WTC11 (cell line): Measurements from ENCODE around the gene ALCAM. TPM values are rescaled to one million over a fixed set of nuclear protein-coding genes. Genes with fewer than 3 reads are reported as not detected.

Source experiments
- ATAC-seq: fragments of 200-7000 bp; cut with Tn5 transposase; 2 replicates; pipeline ENCODE4 v1.10.0; 2021; ENCODE audit warnings: mild to moderate bottlenecking, moderate library complexity
- CTCF ChIA-PET: fragments of 300-600 bp; sonication (Branson Sonifier 250); formaldehyde crosslinking; loops from one replicate; lab custom pipeline; 2021; ENCODE audit warnings: antibody characterized with exemption; lab: Charles Lee
- POLR2A ChIA-PET: fragments of 350-600 bp; sonication (Branson Sonifier 250); formaldehyde crosslinking; loops from one replicate; lab custom pipeline; 2021; ENCODE audit warnings: antibody characterized with exemption; lab: Charles Lee
- DNase-seq: peaks from one replicate; pipeline ENCODE4 v3.0.0; 2021; ENCODE audit warnings: low spot score
- H3K27ac Mint-ChIP-seq: 2 replicates; pipeline ENCODE4 v1.8.0; 2021; ENCODE audit warnings: mixed read lengths
- H3K27me3 Mint-ChIP-seq: 2 replicates; pipeline ENCODE4 v1.8.0; 2021; ENCODE audit warnings: low read depth, mild to moderate bottlenecking, moderate library complexity, mixed read lengths
- H3K36me3 Mint-ChIP-seq: 2 replicates; pipeline ENCODE4 v1.8.0; 2021; ENCODE audit warnings: mixed read lengths
- H3K4me1 Mint-ChIP-seq: 2 replicates; pipeline ENCODE4 v1.8.0; 2022; ENCODE audit warnings: mixed read lengths
- H3K4me3 Mint-ChIP-seq: 2 replicates; pipeline ENCODE4 v1.8.0; 2021; ENCODE audit warnings: mild to moderate bottlenecking, moderate library complexity, mixed read lengths
- H3K9me3 Mint-ChIP-seq: 2 replicates; pipeline ENCODE4 v1.8.0; 2021; ENCODE audit warnings: mixed read lengths
- CREM ChIP-seq: sonication (generic); formaldehyde crosslinking; IDR thresholded peaks from 2 replicates; pipeline ENCODE4 v1.8.1; 2022; ENCODE audit warnings: mild to moderate bottlenecking, missing genetic modification reagents, moderate library complexity
- FOXJ3 ChIP-seq: sonication (generic); formaldehyde crosslinking; IDR thresholded peaks from 2 replicates; pipeline ENCODE4 v1.9.0; 2021; ENCODE audit warnings: missing genetic modification reagents, mild to moderate bottlenecking, borderline replicate concordance
- FOXK1 ChIP-seq: sonication (generic); formaldehyde crosslinking; IDR thresholded peaks from 2 replicates; pipeline ENCODE4 v1.8.0; 2022; ENCODE audit warnings: mild to moderate bottlenecking, moderate library complexity, missing genetic modification reagents
- FOXP1 ChIP-seq: sonication (generic); formaldehyde crosslinking; IDR thresholded peaks from 2 replicates; pipeline ENCODE4 v1.8.0; 2022; ENCODE audit warnings: missing genetic modification reagents, mild to moderate bottlenecking, moderate library complexity, borderline replicate concordance
- GRHL2 ChIP-seq: fragments of 250-450 bp; sonication (Bioruptor Pico); IDR thresholded peaks from 2 replicates; pipeline ENCODE4 v1.8.0; 2022; ENCODE audit warnings: mild to moderate bottlenecking, moderate library complexity; ENCODE audit not compliant: insufficient replicate concordance, severe bottlenecking
- NR1H2 ChIP-seq: sonication (generic); formaldehyde crosslinking; IDR thresholded peaks from 2 replicates; pipeline ENCODE4 v1.9.0; 2021; ENCODE audit warnings: mild to moderate bottlenecking, moderate library complexity, missing genetic modification reagents
- PRRX2 ChIP-seq: fragments of 250-450 bp; sonication (Bioruptor Pico); IDR thresholded peaks from 2 replicates; pipeline ENCODE4 v1.8.0; 2021; ENCODE audit warnings: mild to moderate bottlenecking
- SMAD4 ChIP-seq: sonication (generic); formaldehyde crosslinking; IDR thresholded peaks from 2 replicates; pipeline ENCODE4 v1.8.0; 2022; ENCODE audit warnings: mild to moderate bottlenecking, missing genetic modification reagents
- ZNF219 ChIP-seq: sonication (generic); formaldehyde crosslinking; IDR thresholded peaks from 2 replicates; pipeline ENCODE4 v1.8.0; 2023; ENCODE audit warnings: missing genetic modification reagents, mild to moderate bottlenecking, borderline replicate concordance
- ZNF263 ChIP-seq: sonication (generic); formaldehyde crosslinking; IDR thresholded peaks from 2 replicates; pipeline ENCODE4 v1.8.1; 2022; ENCODE audit warnings: low read depth, mild to moderate bottlenecking, moderate library complexity, missing genetic modification reagents
- ZNF317 ChIP-seq: sonication (generic); formaldehyde crosslinking; IDR thresholded peaks from 2 replicates; pipeline ENCODE4 v1.8.1; 2023; ENCODE audit warnings: low read depth, mild to moderate bottlenecking, moderate library complexity, missing genetic modification reagents, borderline replicate concordance
- ZNF423 ChIP-seq: fragments of 250-450 bp; sonication (Bioruptor Pico); IDR thresholded peaks from 2 replicates; pipeline ENCODE4 v2.1.2; 2022; ENCODE audit warnings: mild to moderate bottlenecking, moderate library complexity
- total RNA-seq: library from RNA; stranded (reverse); gene quantifications from 3 replicates; pipeline ENCODE4 v1.2.3, GENCODE V29; 2021
- TF ChIP-seq, protein P1 (sequence below): fragments of 250-450 bp; sonication (Bioruptor Pico); IDR thresholded peaks from 2 replicates; pipeline ENCODE4 v1.9.0; 2021; ENCODE audit warnings: mild to moderate bottlenecking, borderline replicate concordance
- TF ChIP-seq, protein P2 (sequence below): fragments of 250-450 bp; sonication (Bioruptor Pico); IDR thresholded peaks from 2 replicates; pipeline ENCODE4 v1.9.0; 2021; ENCODE audit warnings: mild to moderate bottlenecking
- TF ChIP-seq, protein P3 (sequence below): sonication (generic); formaldehyde crosslinking; IDR thresholded peaks from 2 replicates; pipeline ENCODE4 v1.8.0; 2023; ENCODE audit warnings: mild to moderate bottlenecking, missing genetic modification reagents
- TF ChIP-seq, protein P4 (sequence below): fragments of 250-450 bp; sonication (Bioruptor Pico); IDR thresholded peaks from 2 replicates; pipeline ENCODE4 v1.9.0; 2021; ENCODE audit warnings: mild to moderate bottlenecking
- TF ChIP-seq, protein P5 (sequence below): sonication (generic); formaldehyde crosslinking; conservative IDR thresholded peaks from 2 replicates; pipeline ENCODE4 v1.8.1; 2022; ENCODE audit warnings: mild to moderate bottlenecking, missing genetic modification reagents
- TF ChIP-seq, protein P6 (sequence below): fragments of 250-450 bp; sonication (Bioruptor Pico); IDR thresholded peaks from 2 replicates; pipeline ENCODE4 v1.9.0; 2021; ENCODE audit warnings: moderate library complexity, mild to moderate bottlenecking, inconsistent platforms, borderline replicate concordance
- TF ChIP-seq, protein P7 (sequence below): fragments of 250-450 bp; sonication (Bioruptor Pico); IDR thresholded peaks from 2 replicates; pipeline ENCODE4 v1.8.0; 2021; ENCODE audit warnings: mild to moderate bottlenecking
- TF ChIP-seq, protein P8 (sequence below): sonication (generic); formaldehyde crosslinking; IDR thresholded peaks from 2 replicates; pipeline ENCODE4 v1.8.1; 2023; ENCODE audit warnings: mild to moderate bottlenecking, moderate library complexity, missing genetic modification reagents

ALCAM gene
- total RNA-seq, 1 experiment from 2014 or later: 30.7 TPM

DNA sequence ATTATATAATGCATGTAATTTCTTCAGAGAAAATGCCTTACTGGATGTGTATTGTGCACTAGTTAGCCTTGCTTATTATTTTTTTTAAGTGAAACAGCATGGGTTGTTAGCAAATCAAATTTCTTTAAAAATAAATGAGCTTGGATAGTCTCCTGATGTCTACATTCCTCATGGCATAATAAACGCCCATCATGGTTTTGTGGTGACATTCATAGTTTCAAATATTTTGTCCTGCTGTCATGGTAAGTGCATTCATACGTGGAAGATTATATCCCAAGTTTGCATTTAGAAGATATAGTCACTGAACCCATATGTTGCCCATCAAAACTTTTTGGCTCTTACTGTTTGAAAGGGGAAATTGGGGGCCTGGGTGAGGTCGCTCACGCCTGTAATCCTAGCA is 130.7 kb downstream of the ALCAM start:
- H3K4me3 Mint-ChIP-seq: no peak overlapping the region
- ATAC-seq (no peak), DNase-seq (no peak)
- H3K4me1 Mint-ChIP-seq: peaks cover 34% of the 10 kb centered on the region
- no peaks in the 10 kb centered on the region for H3K27me3 Mint-ChIP-seq
- ChIA-PET POLR2A (no interaction called here), CTCF (no interaction called here)
- H3K27ac Mint-ChIP-seq: no peak overlapping the region
- H3K36me3 Mint-ChIP-seq: peaks cover 2% of the 10 kb centered on the region; the same call in 1 of the 2 replicates
- TF ChIP-seq, protein P1, sequence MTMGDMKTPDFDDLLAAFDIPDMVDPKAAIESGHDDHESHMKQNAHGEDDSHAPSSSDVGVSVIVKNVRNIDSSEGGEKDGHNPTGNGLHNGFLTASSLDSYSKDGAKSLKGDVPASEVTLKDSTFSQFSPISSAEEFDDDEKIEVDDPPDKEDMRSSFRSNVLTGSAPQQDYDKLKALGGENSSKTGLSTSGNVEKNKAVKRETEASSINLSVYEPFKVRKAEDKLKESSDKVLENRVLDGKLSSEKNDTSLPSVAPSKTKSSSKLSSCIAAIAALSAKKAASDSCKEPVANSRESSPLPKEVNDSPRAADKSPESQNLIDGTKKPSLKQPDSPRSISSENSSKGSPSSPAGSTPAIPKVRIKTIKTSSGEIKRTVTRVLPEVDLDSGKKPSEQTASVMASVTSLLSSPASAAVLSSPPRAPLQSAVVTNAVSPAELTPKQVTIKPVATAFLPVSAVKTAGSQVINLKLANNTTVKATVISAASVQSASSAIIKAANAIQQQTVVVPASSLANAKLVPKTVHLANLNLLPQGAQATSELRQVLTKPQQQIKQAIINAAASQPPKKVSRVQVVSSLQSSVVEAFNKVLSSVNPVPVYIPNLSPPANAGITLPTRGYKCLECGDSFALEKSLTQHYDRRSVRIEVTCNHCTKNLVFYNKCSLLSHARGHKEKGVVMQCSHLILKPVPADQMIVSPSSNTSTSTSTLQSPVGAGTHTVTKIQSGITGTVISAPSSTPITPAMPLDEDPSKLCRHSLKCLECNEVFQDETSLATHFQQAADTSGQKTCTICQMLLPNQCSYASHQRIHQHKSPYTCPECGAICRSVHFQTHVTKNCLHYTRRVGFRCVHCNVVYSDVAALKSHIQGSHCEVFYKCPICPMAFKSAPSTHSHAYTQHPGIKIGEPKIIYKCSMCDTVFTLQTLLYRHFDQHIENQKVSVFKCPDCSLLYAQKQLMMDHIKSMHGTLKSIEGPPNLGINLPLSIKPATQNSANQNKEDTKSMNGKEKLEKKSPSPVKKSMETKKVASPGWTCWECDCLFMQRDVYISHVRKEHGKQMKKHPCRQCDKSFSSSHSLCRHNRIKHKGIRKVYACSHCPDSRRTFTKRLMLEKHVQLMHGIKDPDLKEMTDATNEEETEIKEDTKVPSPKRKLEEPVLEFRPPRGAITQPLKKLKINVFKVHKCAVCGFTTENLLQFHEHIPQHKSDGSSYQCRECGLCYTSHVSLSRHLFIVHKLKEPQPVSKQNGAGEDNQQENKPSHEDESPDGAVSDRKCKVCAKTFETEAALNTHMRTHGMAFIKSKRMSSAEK: no peak
- no peak for TF ChIP-seq FOXP1 (CRISPR knock-in tag)
- no peak for TF ChIP-seq ZNF317
- TF ChIP-seq GRHL2 (CRISPR knock-in tag): no peak
- TF ChIP-seq ZNF423 (CRISPR knock-in tag): no peak
- TF ChIP-seq, protein P2, sequence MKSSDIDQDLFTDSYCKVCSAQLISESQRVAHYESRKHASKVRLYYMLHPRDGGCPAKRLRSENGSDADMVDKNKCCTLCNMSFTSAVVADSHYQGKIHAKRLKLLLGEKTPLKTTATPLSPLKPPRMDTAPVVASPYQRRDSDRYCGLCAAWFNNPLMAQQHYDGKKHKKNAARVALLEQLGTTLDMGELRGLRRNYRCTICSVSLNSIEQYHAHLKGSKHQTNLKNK: no peak
- TF ChIP-seq, protein P3, sequence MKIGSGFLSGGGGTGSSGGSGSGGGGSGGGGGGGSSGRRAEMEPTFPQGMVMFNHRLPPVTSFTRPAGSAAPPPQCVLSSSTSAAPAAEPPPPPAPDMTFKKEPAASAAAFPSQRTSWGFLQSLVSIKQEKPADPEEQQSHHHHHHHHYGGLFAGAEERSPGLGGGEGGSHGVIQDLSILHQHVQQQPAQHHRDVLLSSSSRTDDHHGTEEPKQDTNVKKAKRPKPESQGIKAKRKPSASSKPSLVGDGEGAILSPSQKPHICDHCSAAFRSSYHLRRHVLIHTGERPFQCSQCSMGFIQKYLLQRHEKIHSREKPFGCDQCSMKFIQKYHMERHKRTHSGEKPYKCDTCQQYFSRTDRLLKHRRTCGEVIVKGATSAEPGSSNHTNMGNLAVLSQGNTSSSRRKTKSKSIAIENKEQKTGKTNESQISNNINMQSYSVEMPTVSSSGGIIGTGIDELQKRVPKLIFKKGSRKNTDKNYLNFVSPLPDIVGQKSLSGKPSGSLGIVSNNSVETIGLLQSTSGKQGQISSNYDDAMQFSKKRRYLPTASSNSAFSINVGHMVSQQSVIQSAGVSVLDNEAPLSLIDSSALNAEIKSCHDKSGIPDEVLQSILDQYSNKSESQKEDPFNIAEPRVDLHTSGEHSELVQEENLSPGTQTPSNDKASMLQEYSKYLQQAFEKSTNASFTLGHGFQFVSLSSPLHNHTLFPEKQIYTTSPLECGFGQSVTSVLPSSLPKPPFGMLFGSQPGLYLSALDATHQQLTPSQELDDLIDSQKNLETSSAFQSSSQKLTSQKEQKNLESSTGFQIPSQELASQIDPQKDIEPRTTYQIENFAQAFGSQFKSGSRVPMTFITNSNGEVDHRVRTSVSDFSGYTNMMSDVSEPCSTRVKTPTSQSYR (CRISPR knock-in tag): no peak
- TF ChIP-seq SMAD4 (CRISPR knock-in tag): no peak
- no peak for TF ChIP-seq CREM
- TF ChIP-seq FOXK1 (CRISPR knock-in tag): no peak
- TF ChIP-seq, protein P4, sequence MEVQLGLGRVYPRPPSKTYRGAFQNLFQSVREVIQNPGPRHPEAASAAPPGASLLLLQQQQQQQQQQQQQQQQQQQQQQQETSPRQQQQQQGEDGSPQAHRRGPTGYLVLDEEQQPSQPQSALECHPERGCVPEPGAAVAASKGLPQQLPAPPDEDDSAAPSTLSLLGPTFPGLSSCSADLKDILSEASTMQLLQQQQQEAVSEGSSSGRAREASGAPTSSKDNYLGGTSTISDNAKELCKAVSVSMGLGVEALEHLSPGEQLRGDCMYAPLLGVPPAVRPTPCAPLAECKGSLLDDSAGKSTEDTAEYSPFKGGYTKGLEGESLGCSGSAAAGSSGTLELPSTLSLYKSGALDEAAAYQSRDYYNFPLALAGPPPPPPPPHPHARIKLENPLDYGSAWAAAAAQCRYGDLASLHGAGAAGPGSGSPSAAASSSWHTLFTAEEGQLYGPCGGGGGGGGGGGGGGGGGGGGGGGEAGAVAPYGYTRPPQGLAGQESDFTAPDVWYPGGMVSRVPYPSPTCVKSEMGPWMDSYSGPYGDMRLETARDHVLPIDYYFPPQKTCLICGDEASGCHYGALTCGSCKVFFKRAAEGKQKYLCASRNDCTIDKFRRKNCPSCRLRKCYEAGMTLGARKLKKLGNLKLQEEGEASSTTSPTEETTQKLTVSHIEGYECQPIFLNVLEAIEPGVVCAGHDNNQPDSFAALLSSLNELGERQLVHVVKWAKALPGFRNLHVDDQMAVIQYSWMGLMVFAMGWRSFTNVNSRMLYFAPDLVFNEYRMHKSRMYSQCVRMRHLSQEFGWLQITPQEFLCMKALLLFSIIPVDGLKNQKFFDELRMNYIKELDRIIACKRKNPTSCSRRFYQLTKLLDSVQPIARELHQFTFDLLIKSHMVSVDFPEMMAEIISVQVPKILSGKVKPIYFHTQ: no peak
- TF ChIP-seq PRRX2 (CRISPR knock-in tag): no peak
- TF ChIP-seq, protein P5, sequence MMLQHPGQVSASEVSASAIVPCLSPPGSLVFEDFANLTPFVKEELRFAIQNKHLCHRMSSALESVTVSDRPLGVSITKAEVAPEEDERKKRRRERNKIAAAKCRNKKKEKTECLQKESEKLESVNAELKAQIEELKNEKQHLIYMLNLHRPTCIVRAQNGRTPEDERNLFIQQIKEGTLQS (CRISPR knock-in tag): no peak
- TF ChIP-seq, protein P6, sequence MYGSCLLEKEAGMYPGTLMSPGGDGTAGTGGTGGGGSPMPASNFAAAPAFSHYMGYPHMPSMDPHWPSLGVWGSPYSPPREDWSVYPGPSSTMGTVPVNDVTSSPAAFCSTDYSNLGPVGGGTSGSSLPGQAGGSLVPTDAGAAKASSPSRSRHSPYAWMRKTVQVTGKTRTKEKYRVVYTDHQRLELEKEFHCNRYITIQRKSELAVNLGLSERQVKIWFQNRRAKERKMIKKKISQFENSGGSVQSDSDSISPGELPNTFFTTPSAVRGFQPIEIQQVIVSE (CRISPR knock-in tag): no peak
- peaks cover 2% of the 10 kb centered on the region for H3K9me3 Mint-ChIP-seq

DNA sequence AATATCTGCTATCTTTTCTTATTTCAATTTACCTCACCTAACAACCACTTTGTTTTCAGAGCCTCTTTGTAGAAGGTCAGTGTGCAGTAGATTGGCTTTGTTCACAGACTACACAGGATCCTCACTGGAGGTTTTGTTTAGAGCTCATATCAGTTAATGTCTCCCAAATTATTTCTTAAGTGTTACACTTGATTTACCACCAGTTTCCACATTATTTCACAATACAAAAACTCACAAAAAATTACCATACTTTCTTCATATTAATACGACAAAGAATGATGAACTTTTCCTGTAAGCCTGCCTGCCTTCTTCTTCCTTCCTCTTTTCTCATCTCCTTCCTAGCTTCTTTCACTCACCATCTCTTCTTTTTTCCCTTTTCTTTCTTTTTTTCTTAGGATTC is 133.3 kb downstream of the ALCAM start:
- H3K4me3 Mint-ChIP-seq: no peak overlapping the region
- DNase-seq (no peak), ATAC-seq (no peak)
- ChIA-PET POLR2A (no interaction called here), CTCF (no interaction called here)
- no peaks in the 10 kb centered on the region for H3K36me3 Mint-ChIP-seq
- no peak overlapping the region for H3K27ac Mint-ChIP-seq
- no peaks in the 10 kb centered on the region for H3K9me3 Mint-ChIP-seq
- H3K4me1 Mint-ChIP-seq: peaks cover 41% of the 10 kb centered on the region
- H3K27me3 Mint-ChIP-seq: no peaks in the 10 kb centered on the region
- TF ChIP-seq GRHL2 (CRISPR knock-in tag) (no peak), FOXJ3 (CRISPR knock-in tag) (no peak), NR1H2 (CRISPR knock-in tag) (no peak), ZNF263 (no peak), ZNF219 (no peak), FOXP1 (CRISPR knock-in tag) (no peak)
- TF ChIP-seq, protein P7, sequence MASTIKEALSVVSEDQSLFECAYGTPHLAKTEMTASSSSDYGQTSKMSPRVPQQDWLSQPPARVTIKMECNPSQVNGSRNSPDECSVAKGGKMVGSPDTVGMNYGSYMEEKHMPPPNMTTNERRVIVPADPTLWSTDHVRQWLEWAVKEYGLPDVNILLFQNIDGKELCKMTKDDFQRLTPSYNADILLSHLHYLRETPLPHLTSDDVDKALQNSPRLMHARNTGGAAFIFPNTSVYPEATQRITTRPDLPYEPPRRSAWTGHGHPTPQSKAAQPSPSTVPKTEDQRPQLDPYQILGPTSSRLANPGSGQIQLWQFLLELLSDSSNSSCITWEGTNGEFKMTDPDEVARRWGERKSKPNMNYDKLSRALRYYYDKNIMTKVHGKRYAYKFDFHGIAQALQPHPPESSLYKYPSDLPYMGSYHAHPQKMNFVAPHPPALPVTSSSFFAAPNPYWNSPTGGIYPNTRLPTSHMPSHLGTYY (CRISPR knock-in tag): no peak
- TF ChIP-seq, protein P8, sequence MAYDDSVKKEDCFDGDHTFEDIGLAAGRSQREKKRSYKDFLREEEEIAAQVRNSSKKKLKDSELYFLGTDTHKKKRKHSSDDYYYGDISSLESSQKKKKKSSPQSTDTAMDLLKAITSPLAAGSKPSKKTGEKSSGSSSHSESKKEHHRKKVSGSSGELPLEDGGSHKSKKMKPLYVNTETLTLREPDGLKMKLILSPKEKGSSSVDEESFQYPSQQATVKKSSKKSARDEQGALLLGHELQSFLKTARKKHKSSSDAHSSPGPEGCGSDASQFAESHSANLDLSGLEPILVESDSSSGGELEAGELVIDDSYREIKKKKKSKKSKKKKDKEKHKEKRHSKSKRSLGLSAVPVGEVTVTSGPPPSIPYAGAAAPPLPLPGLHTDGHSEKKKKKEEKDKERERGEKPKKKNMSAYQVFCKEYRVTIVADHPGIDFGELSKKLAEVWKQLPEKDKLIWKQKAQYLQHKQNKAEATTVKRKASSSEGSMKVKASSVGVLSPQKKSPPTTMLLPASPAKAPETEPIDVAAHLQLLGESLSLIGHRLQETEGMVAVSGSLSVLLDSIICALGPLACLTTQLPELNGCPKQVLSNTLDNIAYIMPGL: no peak
